RWPE1 (cell line): Measurements from ENCODE around the gene DGKQ.

Experiments
- CTCF ChIA-PET: fragments of 350-600 bp; sonication (Branson Sonifier 250); formaldehyde crosslinking; extraction: SDS; loops from one replicate; lab custom pipeline; 2021; lab: Yijun Ruan, JAX
- POLR2A ChIA-PET: fragments of 400-600 bp; formaldehyde crosslinking; extraction: SDS; loops from one replicate; lab custom pipeline; 2020; ENCODE audit warnings: antibody characterized with exemption; ENCODE audit not compliant: low non-redundant PET; lab: Yijun Ruan, JAX
- DNase-seq: peaks from one replicate; pipeline ENCODE4 v3.0.0; 2012; ENCODE audit warnings: low spot score
- H3K27ac ChIP-seq: fragments of 450-650 bp; 2 replicates; pipeline ENCODE4 v1.5.1; 2017
- TF ChIP-seq, protein P1 (sequence below): fragments of 450-650 bp; conservative IDR thresholded peaks from 2 replicates; pipeline ENCODE4 v1.5.1; 2017; ENCODE audit warnings: low read depth, mild to moderate bottlenecking

Gene DGKQ

DNA sequence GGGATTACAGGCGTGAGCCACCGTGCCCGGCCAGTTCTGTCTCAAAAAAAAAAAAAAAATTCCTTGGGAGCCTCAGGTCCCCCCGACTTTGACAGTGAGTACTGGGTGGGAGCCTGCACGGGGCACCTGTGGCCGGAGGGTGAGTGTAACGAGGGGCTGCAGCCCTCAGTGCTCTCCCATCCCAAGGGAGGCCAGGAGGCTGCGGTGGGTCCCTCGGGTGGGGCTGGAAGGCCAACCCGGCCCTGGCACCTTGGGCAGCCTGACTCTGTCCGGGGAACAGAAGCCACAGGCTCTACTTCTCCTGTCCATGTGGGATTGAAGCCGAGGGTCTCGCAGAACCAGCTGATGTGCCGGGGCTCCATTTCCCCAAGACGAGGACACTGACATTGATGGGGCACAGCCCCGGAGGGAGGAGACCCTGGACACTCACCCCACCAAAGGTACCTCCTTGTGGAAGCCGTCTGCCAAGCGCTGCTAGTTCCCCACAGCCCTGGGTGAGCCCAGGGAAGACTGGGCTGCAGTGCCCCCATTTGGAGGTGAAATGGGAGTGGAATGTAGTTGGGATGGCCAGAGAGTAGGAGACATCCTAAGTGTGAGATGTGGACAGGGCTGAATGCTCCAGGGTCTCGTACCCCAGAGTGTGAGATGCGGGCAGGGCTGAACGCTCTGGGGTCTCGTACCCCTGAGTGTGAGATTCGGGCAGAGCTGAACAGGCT lies 22.1 kb upstream of the DGKQ start:
- TF ChIP-seq, protein P1, sequence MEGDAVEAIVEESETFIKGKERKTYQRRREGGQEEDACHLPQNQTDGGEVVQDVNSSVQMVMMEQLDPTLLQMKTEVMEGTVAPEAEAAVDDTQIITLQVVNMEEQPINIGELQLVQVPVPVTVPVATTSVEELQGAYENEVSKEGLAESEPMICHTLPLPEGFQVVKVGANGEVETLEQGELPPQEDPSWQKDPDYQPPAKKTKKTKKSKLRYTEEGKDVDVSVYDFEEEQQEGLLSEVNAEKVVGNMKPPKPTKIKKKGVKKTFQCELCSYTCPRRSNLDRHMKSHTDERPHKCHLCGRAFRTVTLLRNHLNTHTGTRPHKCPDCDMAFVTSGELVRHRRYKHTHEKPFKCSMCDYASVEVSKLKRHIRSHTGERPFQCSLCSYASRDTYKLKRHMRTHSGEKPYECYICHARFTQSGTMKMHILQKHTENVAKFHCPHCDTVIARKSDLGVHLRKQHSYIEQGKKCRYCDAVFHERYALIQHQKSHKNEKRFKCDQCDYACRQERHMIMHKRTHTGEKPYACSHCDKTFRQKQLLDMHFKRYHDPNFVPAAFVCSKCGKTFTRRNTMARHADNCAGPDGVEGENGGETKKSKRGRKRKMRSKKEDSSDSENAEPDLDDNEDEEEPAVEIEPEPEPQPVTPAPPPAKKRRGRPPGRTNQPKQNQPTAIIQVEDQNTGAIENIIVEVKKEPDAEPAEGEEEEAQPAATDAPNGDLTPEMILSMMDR = no peak
- POLR2A ChIA-PET = no interaction called here
- CTCF ChIA-PET = no interaction called here
- no peak for DNase-seq
- no peak overlapping the region for H3K27ac ChIP-seq

DNA sequence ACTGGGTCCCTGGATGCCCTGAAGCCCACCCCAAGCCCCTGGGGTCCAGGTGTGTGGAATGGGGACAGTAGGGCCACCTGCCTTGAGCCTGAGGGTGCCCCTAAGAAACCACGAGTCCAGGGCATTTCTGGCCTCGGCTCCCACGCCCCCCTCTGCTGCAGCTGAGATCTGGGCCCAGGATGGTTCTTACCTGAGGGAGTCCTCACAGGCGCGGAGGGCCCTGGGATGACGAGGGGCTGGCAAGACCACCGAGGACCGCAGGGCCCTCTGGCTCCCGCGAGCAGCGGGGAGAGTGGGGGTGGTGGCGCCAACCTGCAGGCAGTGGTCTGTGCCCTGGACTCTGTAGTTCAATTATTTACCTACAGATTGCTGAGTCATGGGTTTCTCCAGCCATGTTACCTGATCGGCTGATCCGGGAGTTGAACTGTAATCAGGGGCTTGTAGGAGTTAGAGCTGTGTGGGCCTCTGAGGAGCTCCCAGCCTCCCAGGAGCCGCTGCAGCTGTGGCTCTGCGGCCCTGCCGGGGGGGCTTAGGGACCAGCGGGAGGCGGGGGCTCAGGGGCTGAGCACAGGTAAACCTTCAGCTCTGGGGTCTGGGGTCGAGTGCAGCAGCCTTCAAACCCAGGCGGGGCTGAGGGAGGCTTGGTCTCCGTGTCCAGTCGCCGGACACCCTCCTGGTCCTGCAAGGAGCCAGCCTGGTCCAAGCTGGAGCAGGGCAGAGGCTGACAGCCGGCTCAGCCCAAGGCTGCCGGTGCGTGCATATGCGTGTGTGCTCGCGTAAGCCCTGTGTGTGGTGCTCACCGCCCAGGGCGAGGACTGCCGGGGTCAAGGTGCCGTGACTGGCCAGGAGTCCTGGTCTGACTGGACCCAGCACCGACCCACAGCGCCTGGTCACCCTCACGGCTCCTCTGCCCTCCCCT lies 20.0 kb upstream of the DGKQ start, which contains the start of gene SLC26A1:
TSS of gene SLC26A1 (minus strand) at position 294 of the 919 bp plus-strand sequence. CDS start 1,701 bp downstream, outside the sequence.
- TF ChIP-seq, protein P1 = no peak
- no peak for DNase-seq
- peak within 1 kb of the TSS; percentile 39 for H3K27ac ChIP-seq
- CTCF ChIA-PET = no interaction called here
- POLR2A ChIA-PET = no interaction called here

DNA sequence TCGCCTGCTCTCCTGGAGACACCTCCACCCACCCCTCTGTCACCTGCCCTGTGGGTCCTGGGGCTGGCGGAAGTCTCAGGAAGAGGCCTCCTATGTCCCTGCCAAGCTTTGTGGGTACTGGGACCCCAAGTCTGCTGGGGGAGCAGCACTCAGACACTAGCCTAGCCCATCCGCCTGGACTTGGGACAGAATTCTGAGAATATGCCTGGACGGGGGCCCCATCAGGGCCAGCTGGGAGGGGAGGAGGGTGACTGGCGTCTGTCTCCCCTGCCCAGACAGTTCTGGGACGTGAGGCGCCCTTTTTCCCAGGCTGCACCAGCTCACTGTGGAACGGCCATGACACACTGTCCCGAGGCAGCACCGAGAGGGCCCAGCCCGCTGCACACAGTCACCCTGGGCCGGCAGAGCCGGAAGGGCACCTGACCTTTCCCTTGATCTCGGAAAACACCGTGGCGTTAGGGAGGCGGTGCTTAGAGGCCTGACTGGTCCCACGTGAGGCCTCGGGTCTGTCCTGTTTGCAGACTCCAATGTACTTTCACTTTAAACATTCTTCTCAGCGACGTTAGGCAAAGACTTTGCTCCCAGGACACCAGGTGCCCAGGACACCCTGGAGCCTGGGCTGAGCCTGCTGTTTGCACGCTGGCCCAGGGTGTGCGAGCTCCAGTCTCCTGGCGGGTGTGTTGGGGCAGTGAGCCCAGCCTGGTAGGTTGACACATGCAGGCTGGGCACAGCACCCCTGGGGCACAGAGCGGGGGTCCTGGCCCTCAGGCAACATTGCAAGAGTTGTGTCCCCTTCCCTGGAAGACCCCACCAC lies 19.1 kb upstream of the DGKQ start:
- CTCF ChIA-PET = interaction anchor here (0.6 kb wide), 1 partner anchor 94 kb away, joined by 3 read pairs; no protein-coding TSS in a partner anchor
- TF ChIP-seq, protein P1 = no peak
- POLR2A ChIA-PET = no interaction called here
- H3K27ac ChIP-seq = peak overlapping the region; percentile 39
- DNase-seq = no peak

DNA sequence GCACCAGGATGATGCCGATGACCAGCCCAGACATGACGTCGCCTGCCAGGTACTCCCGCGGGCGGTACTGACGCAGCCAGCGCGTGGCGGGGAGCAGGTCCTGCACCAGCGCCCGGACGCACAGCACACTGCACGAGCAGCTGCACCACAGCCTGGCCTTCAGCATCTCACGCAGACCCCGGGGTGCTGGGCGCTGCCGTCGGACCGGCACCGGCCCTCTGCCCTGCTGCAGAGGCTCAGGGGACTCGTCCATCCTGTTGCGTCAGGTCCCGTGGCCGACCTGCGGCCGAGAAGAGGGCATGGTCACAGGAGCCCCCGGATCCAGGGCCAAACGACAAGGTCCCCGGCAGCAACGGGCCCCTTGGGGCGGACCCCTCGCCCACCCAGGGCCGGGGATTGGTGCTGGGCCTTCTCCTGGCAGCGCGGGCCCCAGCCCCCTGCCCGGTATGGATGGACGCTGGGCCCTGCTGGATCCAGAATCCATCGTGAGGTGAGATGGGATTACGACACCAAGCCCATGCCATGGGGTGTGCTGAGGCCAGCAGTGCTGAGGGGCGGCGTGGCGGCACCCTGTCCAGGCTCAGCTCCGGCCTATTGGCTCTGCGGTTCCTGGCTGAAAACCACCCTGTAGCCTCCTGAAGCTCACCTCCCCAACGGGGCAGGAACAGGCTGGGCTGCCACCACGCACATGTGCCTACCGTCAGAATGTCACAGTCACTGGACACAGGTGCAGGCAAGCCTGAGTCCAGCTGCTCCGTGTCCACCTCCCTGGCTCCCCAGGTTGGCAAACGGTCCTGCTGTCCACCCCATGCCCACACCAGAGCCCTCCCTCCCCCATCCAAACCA lies 18.3 kb upstream of the DGKQ start:
- no peak for DNase-seq
- 0 out of 2 replicates have a peak overlapping the region, but pooled peaks have one; percentile 39 for H3K27ac ChIP-seq
- POLR2A ChIA-PET = no interaction called here
- TF ChIP-seq, protein P1 = no peak
- CTCF ChIA-PET = no interaction called here

DNA sequence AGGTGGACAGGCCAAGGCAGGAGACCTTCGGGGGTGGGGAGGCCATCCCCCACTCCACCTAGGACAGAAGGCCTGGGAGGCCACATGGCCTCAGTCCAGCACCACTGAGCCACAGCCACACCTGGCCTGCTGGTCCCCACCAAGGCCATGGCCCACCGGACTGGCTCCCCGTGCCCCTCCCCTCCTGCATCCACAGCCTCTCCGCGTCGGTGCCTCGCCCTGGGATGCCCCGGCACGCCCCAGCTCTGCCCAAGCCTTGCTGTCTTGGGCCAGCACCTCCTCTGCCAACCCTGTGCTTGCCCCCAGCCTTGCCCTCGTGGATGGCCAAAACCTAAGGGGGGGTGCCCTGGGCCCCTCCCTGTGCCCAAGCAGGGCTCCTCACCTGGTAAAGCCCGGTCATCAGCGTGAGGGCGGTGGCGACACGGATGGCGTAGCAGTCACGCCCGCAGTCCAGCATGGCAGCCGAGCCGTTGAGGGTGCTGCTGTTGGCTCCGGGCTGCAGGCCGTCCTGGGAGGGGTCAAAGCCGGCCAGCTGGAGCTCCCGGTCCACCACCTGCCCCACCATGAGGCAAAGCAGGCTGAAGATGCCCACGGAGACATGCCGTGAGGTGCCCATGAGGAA lies 17.5 kb upstream of the DGKQ start:
- no peak for DNase-seq
- CTCF ChIA-PET = no interaction called here
- TF ChIP-seq, protein P1 = no peak
- H3K27ac ChIP-seq = no peak overlapping the region
- POLR2A ChIA-PET = no interaction called here
